Measurements from ENCODE around the gene SLC27A5.
"Not testable (repeated sequence)": the region's sequence is repeated elsewhere in the genome, so short reads cannot be mapped to it uniquely, and the experiment has no call there.

Gene SLC27A5

DNA sequence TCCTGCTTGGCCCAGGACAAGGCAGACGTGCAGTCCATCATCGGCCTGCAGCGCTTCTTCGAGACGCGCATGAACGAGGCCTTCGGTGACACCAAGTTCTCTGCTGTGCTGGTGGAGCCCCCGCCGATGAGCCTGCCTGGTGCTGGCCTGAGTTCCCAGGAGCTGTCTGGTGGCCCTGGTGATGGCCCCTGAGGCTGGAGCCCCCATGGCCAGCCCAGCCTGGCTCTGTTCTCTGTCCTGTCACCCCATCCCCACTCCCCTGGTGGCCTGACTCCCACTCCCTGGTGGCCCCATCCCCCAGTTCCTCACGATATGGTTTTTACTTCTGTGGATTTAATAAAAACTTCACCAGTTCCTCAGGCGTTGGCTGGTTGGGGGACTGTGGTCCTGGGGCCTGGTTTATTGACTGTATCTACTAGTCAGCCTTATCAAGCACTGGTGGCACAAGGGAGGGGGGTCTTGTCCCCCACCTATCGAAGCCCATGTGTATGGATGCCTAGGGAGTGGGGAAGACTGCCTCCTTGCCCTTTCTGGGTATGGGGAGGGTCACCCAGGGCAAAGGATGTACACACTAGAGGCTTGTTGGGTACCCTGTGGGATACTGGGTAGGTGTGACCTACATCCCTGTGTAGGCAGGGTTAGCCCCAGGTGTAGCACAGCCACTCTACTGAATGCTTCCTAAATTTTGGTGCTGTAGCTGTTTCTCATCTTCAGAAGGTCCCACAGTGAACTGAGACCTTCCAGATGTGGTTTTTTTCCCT lies 38.8 kb upstream of the SLC27A5 start:
- DNase-seq (ENCODE audit: low read depth in 3 of 3) = no peak

DNA sequence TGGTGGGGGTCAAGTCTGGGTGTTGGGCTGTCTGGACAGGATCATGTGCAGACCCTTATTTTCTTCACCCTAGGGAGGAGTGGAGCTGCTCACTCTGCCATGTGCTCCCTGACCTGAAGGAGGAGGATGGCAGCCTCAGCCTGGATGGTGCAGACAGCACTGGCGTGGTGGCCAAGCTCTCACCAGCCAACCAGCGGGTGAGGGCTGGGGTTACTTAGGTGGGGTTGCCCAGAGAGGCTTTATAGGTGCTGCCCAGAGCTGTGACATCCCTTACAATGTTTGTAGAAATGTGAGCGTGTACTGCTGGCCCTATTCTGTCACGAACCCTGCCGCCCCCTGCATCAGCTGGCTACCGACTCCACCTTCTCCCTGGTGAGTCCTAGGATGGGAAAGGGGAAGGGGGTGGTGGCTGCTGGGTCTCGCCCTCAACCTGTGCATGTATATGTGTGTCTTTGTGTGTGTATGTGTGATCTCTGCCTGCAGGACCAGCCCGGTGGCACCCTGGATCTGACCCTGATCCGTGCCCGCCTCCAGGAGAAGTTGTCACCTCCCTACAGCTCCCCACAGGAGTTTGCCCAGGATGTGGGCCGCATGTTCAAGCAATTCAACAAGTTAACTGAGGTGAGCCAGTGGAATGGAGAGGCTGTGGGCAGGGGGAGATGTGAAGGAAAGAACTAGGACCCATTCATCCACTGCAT lies 38.0 kb upstream of the SLC27A5 start:
- no peak for DNase-seq (ENCODE audit: low read depth in 3 of 3)

DNA sequence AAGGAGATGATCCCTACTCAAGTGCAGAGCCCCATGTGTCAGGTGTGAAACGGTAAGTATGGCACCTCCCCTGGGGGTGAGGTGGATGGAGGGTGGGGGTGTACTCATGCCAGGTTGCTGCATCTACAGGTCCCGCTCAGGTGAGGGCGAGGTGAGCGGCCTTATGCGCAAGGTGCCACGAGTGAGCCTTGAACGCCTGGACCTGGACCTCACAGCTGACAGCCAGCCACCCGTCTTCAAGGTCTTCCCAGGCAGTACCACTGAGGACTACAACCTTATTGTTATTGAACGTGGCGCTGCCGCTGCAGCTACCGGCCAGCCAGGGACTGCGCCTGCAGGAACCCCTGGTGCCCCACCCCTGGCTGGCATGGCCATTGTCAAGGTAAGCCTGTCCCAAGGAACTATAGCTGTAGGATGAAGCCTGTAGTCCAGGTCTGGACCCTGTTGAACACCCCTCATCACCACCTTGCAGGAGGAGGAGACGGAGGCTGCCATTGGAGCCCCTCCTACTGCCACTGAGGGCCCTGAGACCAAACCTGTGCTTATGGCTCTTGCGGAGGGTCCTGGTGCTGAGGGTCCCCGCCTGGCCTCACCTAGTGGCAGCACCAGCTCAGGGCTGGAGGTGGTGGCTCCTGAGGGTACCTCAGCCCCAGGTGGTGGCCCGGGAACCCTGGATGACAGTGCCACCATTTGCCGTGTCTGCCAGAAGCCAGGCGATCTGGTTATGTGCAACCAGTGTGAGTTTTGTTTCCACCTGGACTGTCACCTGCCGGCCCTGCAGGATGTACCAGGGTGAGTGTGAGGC lies 37.3 kb upstream of the SLC27A5 start:
- no peak for DNase-seq (ENCODE audit: low read depth in 3 of 3)

DNA sequence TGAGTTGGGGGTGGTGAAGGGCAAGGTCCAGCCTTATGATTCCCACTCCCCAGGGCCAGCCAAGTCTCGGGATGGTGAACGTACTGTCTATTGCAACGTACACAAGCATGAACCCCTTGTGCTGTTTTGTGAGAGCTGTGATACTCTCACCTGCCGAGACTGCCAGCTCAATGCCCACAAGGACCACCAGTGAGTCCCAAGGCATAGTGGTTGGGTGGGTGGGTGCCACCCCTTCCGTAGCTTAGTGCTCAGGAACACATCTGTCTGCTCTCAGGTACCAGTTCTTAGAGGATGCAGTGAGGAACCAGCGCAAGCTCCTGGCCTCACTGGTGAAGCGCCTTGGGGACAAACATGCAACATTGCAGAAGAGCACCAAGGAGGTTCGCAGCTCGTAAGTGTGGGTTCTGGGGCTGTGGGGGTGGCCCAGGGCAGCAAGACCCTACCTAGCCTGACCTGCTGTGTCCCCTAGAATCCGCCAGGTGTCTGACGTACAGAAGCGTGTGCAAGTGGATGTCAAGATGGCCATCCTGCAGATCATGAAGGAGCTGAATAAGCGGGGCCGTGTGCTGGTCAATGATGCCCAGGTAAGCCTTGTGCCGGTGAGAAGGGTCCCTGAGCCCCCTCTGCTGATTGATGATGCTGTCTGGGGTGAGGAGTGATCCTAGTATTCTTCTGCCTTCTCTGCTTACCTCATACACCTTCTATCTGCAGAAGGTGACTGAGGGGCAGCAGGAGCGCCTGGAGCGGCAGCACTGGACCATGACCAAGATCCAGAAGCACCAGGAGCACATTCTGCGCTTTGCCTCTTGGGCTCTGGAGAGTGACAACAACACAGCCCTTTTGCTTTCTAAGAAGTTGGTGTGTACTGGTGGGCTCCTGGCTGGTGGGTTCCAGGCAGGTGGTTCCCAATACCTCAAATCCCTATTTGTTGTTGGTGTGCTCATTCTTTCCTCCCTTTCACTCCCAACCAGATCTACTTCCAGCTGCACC lies 35.8 kb upstream of the SLC27A5 start:
- no peak for DNase-seq (ENCODE audit: low read depth in 3 of 3)

DNA sequence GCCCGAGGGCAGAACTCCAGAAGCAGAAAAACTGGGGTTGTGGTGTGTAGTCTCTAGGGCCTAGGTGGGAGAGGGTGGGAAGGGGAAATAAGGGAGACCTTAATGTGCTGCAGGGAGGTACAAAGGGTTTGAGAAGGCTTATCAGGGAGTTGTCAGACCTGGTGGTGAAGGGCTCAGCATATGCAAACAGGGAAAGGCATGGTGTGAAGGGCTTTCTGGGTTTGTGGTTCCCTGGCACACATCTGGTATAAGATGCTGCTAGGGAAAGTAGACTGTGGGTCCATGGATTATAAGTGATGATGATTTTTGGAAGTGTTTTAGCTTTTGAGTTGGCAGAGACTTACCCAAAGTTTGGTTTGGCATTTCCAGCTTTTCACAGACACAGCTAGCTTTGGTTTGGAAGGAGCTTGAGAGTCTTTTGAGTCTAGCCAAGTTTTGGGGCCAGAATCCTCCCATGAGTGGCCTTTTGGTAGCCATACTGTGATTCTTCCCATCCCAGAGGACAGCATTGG lies 34.3 kb upstream of the SLC27A5 start:
- no peak for DNase-seq (ENCODE audit: low read depth in 3 of 3)

DNA sequence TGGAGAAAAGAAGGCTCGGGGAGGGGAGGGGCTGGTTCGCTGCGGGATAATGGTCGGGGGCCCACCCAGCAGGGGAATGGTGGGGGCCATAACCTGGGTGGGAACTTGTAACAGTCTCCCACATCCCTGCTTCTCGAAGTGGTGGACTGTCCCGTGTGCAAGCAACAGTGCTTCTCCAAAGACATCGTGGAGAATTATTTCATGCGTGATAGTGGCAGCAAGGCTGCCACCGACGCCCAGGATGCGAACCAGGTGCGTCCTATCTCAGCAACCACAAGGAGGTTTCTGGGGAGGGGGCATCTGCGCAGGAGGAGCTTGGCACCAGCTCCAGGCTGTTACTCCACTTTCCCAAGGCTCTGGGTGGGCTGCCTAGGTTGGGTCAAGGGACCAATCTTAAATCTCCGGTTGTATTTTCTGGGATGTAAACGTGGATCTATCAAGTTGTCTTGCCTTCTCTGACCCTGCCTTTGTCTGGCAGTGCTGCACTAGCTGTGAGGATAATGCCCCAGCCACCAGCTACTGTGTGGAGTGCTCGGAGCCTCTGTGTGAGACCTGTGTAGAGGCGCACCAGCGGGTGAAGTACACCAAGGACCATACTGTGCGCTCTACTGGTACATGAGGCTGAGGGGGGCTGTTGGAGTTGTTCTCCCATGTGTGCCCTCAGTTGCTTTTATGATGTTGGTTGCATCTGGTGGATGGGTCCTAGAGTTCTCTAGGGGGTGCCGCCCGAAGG lies 33.7 kb upstream of the SLC27A5 start:
- DNase-seq (ENCODE audit: low read depth in 3 of 3) = no peak

DNA sequence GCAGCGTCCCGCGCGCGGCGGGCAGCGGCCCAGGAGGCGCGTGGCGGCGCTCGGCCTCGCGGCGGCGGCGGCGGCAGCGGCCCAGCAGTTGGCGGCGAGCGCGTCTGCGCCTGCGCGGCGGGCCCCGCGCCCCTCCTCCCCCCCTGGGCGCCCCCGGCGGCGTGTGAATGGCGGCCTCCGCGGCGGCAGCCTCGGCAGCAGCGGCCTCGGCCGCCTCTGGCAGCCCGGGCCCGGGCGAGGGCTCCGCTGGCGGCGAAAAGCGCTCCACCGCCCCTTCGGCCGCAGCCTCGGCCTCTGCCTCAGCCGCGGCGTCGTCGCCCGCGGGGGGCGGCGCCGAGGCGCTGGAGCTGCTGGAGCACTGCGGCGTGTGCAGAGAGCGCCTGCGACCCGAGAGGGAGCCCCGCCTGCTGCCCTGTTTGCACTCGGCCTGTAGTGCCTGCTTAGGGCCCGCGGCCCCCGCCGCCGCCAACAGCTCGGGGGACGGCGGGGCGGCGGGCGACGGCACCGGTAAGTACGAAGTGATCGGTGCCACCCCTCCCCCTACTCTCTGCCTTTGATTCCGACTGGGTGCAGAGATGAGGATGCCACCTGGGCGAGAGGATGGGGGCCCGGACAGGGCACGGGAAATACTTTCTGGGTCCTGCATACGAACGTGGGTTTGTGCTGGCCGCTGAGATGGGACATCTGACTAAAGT lies 32.9 kb upstream of the SLC27A5 start:
- peak; percentile 62 to 70 (median 63) for DNase-seq (ENCODE audit: low read depth in 3 of 3)

DNA sequence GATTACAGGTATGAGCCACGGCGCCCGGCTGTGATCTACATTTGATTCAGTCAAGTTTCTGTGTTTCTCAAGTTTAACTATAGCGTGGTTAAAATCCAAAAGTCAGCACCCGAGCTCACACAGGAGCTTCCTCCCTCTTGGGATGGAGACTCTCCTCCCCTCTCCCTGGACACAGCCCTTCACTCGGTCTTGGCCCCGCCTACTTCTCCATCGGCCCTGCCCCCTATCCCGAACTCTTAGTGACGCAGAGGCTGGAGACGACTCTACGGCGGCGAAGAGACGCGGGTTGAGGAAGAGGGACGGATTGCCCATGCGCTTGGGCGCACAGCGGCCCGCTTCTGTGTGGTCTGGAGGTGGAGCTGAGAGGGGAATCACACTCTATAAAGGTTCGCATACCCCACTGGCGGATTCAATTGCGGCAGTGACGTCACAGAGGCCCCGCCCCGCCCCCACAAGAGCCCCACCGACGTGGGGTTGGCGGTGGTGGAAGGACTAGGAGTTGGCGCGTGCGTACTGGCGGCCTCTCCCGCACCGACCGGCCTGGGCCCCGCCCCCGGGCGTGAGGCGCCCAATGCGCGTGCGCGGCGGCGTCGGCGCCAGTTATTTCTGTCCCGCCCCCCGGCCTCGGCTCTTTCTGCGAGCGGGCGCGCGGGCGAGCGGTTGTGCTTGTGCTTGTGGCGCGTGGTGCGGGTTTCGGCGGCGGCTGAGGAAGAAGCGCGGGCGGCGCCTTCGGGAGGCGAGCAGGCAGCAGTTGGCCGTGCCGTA lies 32.2 kb upstream of the SLC27A5 start, which contains the start of gene TRIM28:
Gene TRIM28 (plus strand): TSS at position 239 of the 765 bp plus-strand sequence. CDS start 694 bp downstream, outside the sequence.
- peak; percentile 100 for DNase-seq (ENCODE audit: low read depth in 3 of 3)

DNA sequence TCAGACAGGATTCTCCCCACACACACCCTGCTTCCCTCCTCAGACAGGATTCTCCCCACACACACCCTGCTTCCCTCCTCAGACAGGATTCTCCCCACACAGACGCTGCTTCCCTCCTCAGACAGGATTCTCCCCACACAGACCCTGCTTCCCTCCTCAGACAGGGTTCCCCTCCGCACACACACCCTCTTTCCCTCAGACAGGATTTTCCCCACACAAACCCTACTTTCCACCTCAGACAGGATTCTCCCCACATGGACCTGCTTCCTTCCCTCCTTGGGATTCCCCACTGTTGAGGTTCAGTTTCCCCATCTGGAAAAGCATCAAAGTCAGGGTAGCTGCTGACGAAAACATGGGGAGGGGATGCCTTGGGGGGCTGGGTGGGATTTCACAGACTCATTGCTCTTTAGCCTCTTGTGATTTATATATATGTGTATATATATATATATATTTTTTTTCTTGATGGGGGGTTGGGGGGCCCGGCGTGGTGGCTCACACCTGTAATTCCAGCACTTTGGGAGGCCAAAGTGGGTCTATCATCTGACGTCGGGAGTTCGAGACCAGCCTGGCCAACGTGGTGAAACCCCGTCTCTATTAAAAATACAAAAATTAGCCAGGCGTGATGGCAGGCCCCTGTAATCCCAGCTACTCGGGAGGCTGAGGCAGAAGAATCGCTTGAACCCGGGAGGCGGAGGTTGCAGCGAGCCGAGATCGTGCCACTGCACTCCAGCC lies 31.0 kb upstream of the SLC27A5 start:
- not testable (repeated sequence) for DNase-seq (ENCODE audit: low read depth in 3 of 3)

DNA sequence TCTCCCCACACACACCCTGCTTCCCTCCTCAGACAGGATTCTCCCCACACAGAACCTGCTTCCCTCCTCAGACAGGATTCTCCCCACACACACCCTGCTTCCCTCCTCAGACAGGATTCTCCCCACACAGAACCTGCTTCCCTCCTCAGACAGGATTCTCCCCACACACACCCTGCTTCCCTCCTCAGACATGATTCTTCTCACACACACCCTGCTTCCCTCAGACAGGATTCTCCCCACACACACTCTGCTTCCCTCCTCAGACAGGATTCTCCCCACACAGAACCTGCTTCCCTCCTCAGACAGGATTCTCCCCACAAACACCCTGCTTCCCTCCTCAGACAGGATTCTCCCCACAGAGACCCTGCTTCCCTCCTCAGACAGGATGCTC lies 27.4 kb upstream of the SLC27A5 start:
- not testable (repeated sequence) for DNase-seq (ENCODE audit: low read depth in 3 of 3)

DNA sequence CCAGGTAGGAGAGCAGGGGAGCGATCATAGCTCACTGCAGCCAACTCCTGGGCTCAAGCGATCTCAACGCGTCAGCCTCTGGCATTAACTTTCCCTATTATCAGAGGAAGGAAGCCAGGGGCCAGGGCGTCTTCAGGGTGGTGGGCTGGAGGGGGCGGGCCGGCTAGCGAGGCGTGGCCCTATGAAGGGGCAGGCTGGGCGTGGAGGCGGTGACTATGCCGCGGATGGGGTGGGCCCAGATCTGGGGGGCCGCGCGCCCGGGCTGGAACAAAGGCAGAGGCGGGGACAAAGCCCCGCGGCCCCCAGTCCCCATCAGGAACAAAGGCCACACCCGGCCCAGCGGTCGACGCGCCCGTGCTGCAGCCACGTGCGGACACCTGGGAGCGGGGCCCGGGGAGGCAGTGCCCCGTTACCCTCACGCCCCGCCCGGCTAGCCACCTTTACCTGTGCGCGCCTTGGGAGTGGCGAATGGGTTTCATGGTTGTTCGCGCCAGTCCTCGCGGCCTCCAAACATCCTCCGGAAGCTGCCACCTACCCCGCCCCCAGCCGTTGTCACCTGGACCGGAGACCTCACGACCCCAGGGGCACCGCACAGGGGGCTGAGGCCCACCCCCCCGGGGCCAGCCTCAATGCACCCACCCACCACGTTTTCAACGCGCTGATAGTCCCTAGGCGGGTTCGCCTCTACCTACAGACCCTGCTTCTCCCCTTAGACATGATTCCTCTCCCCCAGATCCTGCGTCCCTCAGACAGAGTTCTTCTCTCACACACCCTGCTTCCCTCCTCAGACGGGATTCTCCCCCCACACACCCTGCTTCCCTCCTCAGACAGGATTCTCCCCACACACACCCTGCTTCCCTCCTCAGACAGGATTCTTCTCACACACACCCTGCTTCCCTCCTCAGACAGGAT lies 26.7 kb upstream of the SLC27A5 start:
- DNase-seq (ENCODE audit: low read depth in 3 of 3) = no peak

DNA sequence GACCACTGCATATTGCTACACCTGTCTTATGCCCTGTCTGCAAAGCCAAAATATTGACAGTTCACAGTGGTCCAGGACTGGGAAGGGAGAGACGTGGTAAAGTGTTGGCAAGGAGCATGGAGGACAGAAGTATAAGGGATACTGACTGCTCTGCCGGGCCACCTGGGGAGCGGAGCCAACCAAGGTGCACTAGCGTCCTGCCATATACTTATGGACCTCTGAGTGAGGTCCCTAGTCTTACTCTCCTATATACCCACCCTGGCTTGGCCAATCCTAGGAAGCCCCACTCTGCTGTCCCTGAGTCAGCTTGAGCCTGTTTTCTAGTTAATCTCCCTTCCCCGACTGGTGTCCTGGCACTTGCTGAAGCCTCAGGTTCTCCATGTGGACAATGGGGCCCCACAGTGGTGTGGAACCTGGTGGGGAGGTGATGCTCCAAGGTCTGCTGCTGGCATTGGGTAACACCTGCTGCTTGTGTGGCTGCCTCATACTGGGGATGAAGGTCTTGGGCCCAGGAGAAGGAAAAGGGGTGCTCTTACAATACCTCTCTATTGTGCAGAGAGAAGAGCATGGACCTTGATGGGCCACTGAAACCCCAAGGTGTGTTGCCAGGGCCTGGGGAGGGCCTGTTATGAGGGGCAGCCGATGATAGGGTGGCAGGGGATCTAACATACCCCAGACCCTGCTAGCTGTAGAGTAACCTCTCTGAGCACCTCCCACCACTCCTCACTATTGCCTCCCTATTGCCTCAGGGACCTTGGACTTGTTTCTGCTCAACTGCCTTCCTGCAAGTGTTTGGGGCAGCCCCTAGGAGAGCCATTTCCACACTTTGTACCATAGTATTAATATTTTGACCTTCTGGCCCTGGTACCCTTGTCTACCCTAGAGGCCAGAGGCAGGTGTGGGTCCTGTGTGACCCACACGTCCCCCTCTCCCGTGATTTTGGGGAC lies 25.3 kb upstream of the SLC27A5 start:
- no peak for DNase-seq (ENCODE audit: low read depth in 3 of 3)

DNA sequence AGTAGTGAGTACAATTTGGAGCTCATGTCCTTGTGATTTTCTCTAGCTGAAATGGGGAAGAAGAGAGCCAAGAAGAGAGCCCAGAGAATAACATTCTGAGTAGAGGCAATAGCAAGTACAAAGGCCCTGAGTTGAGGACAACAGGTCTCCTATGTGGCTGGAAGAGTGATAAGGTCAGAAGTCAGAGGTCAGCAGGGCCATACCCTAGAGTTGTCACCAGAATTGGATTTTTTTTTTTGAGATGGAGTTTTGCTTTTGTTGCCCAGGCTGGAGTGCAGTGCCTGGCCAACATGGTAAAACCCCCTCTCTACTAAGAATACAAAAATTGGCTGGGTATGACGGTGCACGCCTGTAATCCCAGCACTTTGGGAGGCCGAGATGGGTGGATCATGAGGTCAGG lies 24.1 kb upstream of the SLC27A5 start:
- no peak for DNase-seq (ENCODE audit: low read depth in 3 of 3)

DNA sequence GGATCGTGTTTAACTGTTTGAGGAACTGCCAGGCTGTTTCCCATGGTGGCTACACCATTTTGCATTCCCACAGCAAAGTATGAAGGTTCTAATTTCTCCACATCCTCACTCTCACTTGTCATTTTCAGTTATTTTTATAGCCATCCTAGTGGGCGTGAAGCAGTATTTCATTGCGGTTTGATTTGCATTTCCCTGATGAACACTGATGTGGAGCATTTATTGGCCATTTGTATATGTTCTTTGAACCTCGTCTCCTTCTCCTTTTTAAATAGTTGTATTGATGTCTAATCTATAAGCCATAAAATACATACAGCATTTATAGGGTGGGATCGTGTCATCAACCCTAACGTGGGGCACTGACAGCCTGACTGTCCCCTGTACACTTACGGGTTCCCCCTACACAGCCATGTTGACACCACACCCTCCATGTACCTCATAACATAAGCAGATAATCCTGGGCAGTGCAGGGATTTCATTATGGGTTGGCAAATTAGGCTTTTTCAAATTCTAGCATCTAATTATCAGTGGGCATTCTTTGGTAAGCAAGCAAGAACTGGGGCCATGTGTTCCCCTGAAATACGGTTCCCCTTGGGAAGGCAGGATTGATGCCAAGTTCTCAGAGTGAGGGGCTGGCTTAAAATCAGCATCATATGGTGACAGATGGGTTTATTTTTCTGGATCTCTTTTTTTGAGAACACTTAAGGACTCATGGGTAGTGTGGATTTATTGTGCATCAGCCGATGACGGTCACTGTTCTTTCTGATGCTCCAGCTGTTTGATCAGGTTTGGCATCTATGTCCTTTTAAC lies 19.4 kb upstream of the SLC27A5 start:
- DNase-seq (ENCODE audit: low read depth in 3 of 3) = no peak

DNA sequence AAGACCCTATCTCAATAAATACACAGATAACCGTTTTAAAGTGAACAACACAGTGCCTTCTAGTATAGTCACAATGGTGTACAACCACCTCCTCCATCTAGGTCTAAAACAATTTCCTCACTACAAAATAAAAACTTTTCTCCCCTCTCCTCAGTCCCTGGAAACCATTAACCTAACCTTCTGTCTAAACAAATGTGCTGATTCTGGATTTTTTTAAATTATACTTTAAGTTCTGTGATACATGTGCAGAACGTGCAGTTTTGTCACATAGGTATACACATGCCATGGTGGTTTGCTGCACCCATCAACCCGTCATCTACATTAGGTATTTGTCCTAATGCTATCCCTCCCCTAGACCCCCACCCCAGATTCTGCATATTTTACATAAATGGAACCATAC lies 17.6 kb upstream of the SLC27A5 start:
- DNase-seq (ENCODE audit: low read depth in 3 of 3) = no peak
